Neural cell (in vitro differentiated cells): ENCODE measurements around the gene KITLG. TPM values are rescaled to one million over a fixed set of nuclear protein-coding genes. Genes with fewer than 3 reads are reported as not detected.

Experiments
- H2AFZ ChIP-seq: fragments of 200-600, 300-800 bp; sonication (generic), shearing (Covaris generic); 2 replicates; pipeline ENCODE4 v1.6.0; 2014; ENCODE audit warnings: low read depth, mild to moderate bottlenecking, antibody characterized with exemption, low read length, moderate library complexity
- H3F3A ChIP-seq: fragments of 200-600 bp; shearing (Covaris generic); 2 replicates; pipeline ENCODE4 v1.6.1; 2016; ENCODE audit warnings: mild to moderate bottlenecking, moderate library complexity, mixed read lengths, antibody characterized with exemption, low read length; ENCODE audit not compliant: insufficient read depth, poor library complexity, severe bottlenecking
- H3K27ac ChIP-seq: fragments of 200-600, 300-800 bp; sonication (generic), shearing (Covaris generic); 2 replicates; pipeline ENCODE4 v1.5.1; 2014; ENCODE audit warnings: mild to moderate bottlenecking, low read length, moderate library complexity
- H3K27me3 ChIP-seq: fragments of 300-800, 200-600 bp; sonication (generic), shearing (Covaris generic); 2 replicates; pipeline ENCODE4 v1.6.0; 2014; ENCODE audit warnings: mild to moderate bottlenecking, low read depth, low read length, moderate library complexity; ENCODE audit not compliant: insufficient read depth
- H3K36me3 ChIP-seq: fragments of 300-800, 200-600 bp; sonication (generic), shearing (Covaris generic); 2 replicates; pipeline ENCODE4 v1.5.1; 2014; ENCODE audit warnings: mild to moderate bottlenecking, antibody characterized with exemption, low read length, moderate library complexity; ENCODE audit not compliant: insufficient read depth
- H3K4me2 ChIP-seq: fragments of 300-800, 200-600 bp; sonication (generic), shearing (Covaris generic); 2 replicates; pipeline ENCODE4 v1.6.0; 2014; ENCODE audit warnings: mild to moderate bottlenecking, low read length
- H3K4me3 ChIP-seq: fragments of 300-800, 200-600 bp; sonication (generic), shearing (Covaris generic); 2 replicates; pipeline ENCODE4 v1.5.1; 2014; ENCODE audit warnings: mild to moderate bottlenecking, low read length, moderate library complexity
- H3K79me2 ChIP-seq: fragments of 200-600 bp; shearing (Covaris generic); replicated peaks from 2 replicates; pipeline ENCODE4 v1.6.0; 2014; ENCODE audit warnings: mild to moderate bottlenecking, low read length, moderate library complexity; ENCODE audit not compliant: insufficient read depth
- H3K9ac ChIP-seq: fragments of 300-800, 200-600 bp; sonication (generic), shearing (Covaris generic); 2 replicates; pipeline ENCODE4 v1.6.1; 2016; ENCODE audit warnings: mild to moderate bottlenecking, low read length, mixed read lengths
- H3K9me2 ChIP-seq: fragments of 200-600 bp; shearing (Covaris generic); 2 replicates; pipeline ENCODE4 v1.6.1; 2016; ENCODE audit warnings: mild to moderate bottlenecking, low read length, mixed read lengths; ENCODE audit not compliant: insufficient read depth
- H3K9me3 ChIP-seq: fragments of 200-600, 300-800 bp; sonication (generic), shearing (Covaris generic); 2 replicates; pipeline ENCODE4 v1.6.1; 2016; ENCODE audit warnings: mild to moderate bottlenecking, mixed run types, low read length, moderate library complexity, mixed read lengths
- H4K20me1 ChIP-seq: fragments of 200-600 bp; shearing (Covaris generic); 2 replicates; pipeline ENCODE4 v1.6.1; 2016; ENCODE audit warnings: mild to moderate bottlenecking, mixed run types; ENCODE audit not compliant: insufficient read depth
- EP300 ChIP-seq: fragments of 450-650 bp; conservative IDR thresholded peaks from 2 replicates; pipeline ENCODE4 v1.6.1; 2014; ENCODE audit warnings: antibody characterized with exemption, mild to moderate bottlenecking, moderate library complexity; ENCODE audit not compliant: poor library complexity, severe bottlenecking
- EZH2 ChIP-seq: fragments of 200-600, 300-800 bp; shearing (Covaris generic), sonication (generic); IDR thresholded peaks from 2 replicates; pipeline ENCODE4 v1.6.1; 2014; ENCODE audit warnings: antibody characterized with exemption, low read length, borderline replicate concordance, mild to moderate bottlenecking; ENCODE audit not compliant: insufficient read depth, poor library complexity, severe bottlenecking
- MXI1 ChIP-seq: fragments of 450-650 bp; conservative IDR thresholded peaks from 2 replicates; pipeline ENCODE4 v1.6.1; 2014; ENCODE audit warnings: antibody characterized with exemption, mild to moderate bottlenecking; ENCODE audit not compliant: poor library complexity, severe bottlenecking
- POLR2AphosphoS5 ChIP-seq: IDR thresholded peaks from 2 replicates; pipeline ENCODE4 v1.6.1; 2012
- RAD21 ChIP-seq: fragments of 450-650 bp; conservative IDR thresholded peaks from 2 replicates; pipeline ENCODE4 v1.6.1; 2014; ENCODE audit warnings: antibody characterized with exemption, mild to moderate bottlenecking, moderate library complexity
- SMC3 ChIP-seq: fragments of 450-650 bp; conservative IDR thresholded peaks from 2 replicates; pipeline ENCODE4 v1.6.1; 2014; ENCODE audit warnings: antibody characterized with exemption, mild to moderate bottlenecking, moderate library complexity; ENCODE audit not compliant: poor library complexity
- TAF1 ChIP-seq: IDR thresholded peaks from 2 replicates; pipeline ENCODE4 v1.6.1; 2012; ENCODE audit warnings: low read depth
- polyA plus RNA-seq: library from polyadenylated mRNA; depleted of rRNA; stranded (reverse); fragments of >200 nt; gene quantifications from 2 replicates; pipeline ENCODE4 v1.2.3, GENCODE V29; 2014
- TF ChIP-seq, protein P1 (sequence below): fragments of 450-650 bp; IDR thresholded peaks from 2 replicates; pipeline ENCODE4 v1.5.1; 2014; ENCODE audit warnings: antibody characterized with exemption, mild to moderate bottlenecking, moderate library complexity; ENCODE audit not compliant: poor library complexity, severe bottlenecking
- TF ChIP-seq, protein P2 (sequence below): IDR thresholded peaks from 2 replicates; pipeline ENCODE4 v1.6.1; 2012; ENCODE audit warnings: borderline replicate concordance

The KITLG gene
- polyA plus RNA-seq, 1 donor from 2014 or later = 6.2 TPM

DNA sequence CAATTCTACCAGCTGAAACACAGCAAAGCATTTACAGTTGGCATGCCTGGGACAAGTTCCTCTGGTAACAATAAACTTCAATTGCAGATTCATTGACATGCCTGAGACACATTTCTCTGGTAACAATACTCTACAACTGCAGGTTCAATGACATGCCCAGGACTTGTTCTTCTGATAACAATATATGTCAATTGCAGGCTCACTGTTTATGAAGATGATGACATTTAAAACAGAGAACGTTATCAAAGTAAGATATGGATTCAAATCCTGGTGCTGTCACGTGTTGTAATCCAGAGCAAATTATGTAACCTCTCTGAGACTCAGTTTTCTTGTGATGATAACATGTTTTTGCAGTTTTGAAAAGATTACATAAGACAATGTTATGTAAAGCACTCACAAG lies 20.5 kb downstream of the KITLG start:
- Histone ChIP-seq H3K79me2 (no peaks in the 10 kb centered on the region), H3K4me2 (no peak overlapping the region), H2AFZ (no peak overlapping the region), H3K9me3 (no peaks in the 10 kb centered on the region), H3K9me2 (no peaks in the 10 kb centered on the region), H3K27me3 (no peaks in the 10 kb centered on the region), H3K36me3 (no peaks in the 10 kb centered on the region), H3K9ac (no peak overlapping the region), H3F3A (no peaks in the 10 kb centered on the region), H3K27ac (peak overlapping the region; percentile 1), H3K4me3 (no peak overlapping the region), H4K20me1 (no peaks in the 10 kb centered on the region)
- TF ChIP-seq EP300 (peak; percentile 42), EZH2 (no peak)

DNA sequence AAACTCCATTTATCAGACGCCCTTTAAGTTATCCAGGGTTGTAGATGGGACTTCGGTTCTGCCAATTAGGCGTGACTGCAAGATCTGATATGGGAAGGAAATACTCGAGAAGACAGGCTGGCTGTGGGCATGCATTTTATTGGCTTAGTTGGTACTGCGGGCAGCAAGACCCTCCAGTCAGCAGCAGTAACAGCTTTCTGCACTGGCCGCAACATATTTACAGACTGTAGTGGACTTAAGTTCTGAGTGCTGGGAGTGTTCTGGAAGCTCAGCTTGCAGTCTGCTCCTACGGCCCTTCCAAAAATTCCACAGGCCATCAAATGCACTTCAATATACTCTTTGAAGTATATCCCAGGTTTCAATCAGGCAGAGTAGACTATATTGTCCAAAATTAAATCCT lies 21.1 kb downstream of the KITLG start:
- H3K27ac ChIP-seq = peak overlapping the region; percentile 1
- no peaks in the 10 kb centered on the region for H3K9me3 ChIP-seq
- no peaks in the 10 kb centered on the region for H3K27me3 ChIP-seq
- no peaks in the 10 kb centered on the region for H3K79me2 ChIP-seq
- no peak for TF ChIP-seq MXI1
- TF ChIP-seq, protein P1, sequence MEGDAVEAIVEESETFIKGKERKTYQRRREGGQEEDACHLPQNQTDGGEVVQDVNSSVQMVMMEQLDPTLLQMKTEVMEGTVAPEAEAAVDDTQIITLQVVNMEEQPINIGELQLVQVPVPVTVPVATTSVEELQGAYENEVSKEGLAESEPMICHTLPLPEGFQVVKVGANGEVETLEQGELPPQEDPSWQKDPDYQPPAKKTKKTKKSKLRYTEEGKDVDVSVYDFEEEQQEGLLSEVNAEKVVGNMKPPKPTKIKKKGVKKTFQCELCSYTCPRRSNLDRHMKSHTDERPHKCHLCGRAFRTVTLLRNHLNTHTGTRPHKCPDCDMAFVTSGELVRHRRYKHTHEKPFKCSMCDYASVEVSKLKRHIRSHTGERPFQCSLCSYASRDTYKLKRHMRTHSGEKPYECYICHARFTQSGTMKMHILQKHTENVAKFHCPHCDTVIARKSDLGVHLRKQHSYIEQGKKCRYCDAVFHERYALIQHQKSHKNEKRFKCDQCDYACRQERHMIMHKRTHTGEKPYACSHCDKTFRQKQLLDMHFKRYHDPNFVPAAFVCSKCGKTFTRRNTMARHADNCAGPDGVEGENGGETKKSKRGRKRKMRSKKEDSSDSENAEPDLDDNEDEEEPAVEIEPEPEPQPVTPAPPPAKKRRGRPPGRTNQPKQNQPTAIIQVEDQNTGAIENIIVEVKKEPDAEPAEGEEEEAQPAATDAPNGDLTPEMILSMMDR = no peak
- TF ChIP-seq POLR2AphosphoS5 = no peak
- no peak for TF ChIP-seq EP300
- TF ChIP-seq RAD21 = no peak
- TF ChIP-seq, protein P2, sequence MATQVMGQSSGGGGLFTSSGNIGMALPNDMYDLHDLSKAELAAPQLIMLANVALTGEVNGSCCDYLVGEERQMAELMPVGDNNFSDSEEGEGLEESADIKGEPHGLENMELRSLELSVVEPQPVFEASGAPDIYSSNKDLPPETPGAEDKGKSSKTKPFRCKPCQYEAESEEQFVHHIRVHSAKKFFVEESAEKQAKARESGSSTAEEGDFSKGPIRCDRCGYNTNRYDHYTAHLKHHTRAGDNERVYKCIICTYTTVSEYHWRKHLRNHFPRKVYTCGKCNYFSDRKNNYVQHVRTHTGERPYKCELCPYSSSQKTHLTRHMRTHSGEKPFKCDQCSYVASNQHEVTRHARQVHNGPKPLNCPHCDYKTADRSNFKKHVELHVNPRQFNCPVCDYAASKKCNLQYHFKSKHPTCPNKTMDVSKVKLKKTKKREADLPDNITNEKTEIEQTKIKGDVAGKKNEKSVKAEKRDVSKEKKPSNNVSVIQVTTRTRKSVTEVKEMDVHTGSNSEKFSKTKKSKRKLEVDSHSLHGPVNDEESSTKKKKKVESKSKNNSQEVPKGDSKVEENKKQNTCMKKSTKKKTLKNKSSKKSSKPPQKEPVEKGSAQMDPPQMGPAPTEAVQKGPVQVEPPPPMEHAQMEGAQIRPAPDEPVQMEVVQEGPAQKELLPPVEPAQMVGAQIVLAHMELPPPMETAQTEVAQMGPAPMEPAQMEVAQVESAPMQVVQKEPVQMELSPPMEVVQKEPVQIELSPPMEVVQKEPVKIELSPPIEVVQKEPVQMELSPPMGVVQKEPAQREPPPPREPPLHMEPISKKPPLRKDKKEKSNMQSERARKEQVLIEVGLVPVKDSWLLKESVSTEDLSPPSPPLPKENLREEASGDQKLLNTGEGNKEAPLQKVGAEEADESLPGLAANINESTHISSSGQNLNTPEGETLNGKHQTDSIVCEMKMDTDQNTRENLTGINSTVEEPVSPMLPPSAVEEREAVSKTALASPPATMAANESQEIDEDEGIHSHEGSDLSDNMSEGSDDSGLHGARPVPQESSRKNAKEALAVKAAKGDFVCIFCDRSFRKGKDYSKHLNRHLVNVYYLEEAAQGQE = no peak
- no peak for TF ChIP-seq TAF1
- no peak for TF ChIP-seq EZH2
- no peak for TF ChIP-seq SMC3
- no peaks in the 10 kb centered on the region for H3K9me2 ChIP-seq
- no peak overlapping the region for H3K4me3 ChIP-seq
- no peak overlapping the region for H3K4me2 ChIP-seq
- no peaks in the 10 kb centered on the region for H3F3A ChIP-seq
- no peak overlapping the region for H3K9ac ChIP-seq
- no peaks in the 10 kb centered on the region for H3K36me3 ChIP-seq
- H4K20me1 ChIP-seq = no peaks in the 10 kb centered on the region
- no peak overlapping the region for H2AFZ ChIP-seq
